Ishikawa (cell line): ENCODE results near the gene PACS1.

ENCODE experiments used
- CEBPB ChIP-seq: IDR thresholded peaks from 2 replicates; pipeline ENCODE4 v1.6.1; 2012
- CREB1 ChIP-seq: IDR thresholded peaks from 2 replicates; pipeline ENCODE4 v1.6.1; 2012; ENCODE audit warnings: low read depth
- EGR1 ChIP-seq: IDR thresholded peaks from 2 replicates; pipeline ENCODE4 v1.6.1; 2012
- EP300 ChIP-seq: IDR thresholded peaks from 2 replicates; pipeline ENCODE4 v1.6.1; 2012; ENCODE audit warnings: borderline replicate concordance
- FOXM1 ChIP-seq: IDR thresholded peaks from 2 replicates; pipeline ENCODE4 v1.6.1; 2012; ENCODE audit warnings: low read depth, borderline replicate concordance
- NFIC ChIP-seq: IDR thresholded peaks from 2 replicates; pipeline ENCODE4 v1.6.1; 2012
- RAD21 ChIP-seq: IDR thresholded peaks from 2 replicates; pipeline ENCODE4 v1.6.1; 2012; ENCODE audit warnings: low read depth
- TAF1 ChIP-seq: IDR thresholded peaks from 2 replicates; pipeline ENCODE4 v1.6.1; 2012; ENCODE audit warnings: low read depth, mild to moderate bottlenecking
- TCF12 ChIP-seq: IDR thresholded peaks from 2 replicates; pipeline ENCODE4 v1.6.1; 2012; ENCODE audit warnings: low read depth
- TEAD4 ChIP-seq: IDR thresholded peaks from 2 replicates; pipeline ENCODE4 v1.6.1; 2012
- YY1 ChIP-seq: IDR thresholded peaks from 2 replicates; pipeline ENCODE4 v1.6.1; 2012; ENCODE audit warnings: low read depth
- ZBTB7A ChIP-seq: IDR thresholded peaks from 2 replicates; pipeline ENCODE4 v1.6.1; 2012; ENCODE audit warnings: low read depth
- TF ChIP-seq, protein P1 (sequence below): IDR thresholded peaks from 2 replicates; pipeline ENCODE4 v1.6.1; 2012
- TF ChIP-seq, protein P2 (sequence below): IDR thresholded peaks from 2 replicates; pipeline ENCODE4 v1.6.1; 2012
- TF ChIP-seq, protein P3 (sequence below): IDR thresholded peaks from 2 replicates; pipeline ENCODE4 v1.6.1; 2012; ENCODE audit warnings: low read depth, mild to moderate bottlenecking

PACS1 gene

DNA sequence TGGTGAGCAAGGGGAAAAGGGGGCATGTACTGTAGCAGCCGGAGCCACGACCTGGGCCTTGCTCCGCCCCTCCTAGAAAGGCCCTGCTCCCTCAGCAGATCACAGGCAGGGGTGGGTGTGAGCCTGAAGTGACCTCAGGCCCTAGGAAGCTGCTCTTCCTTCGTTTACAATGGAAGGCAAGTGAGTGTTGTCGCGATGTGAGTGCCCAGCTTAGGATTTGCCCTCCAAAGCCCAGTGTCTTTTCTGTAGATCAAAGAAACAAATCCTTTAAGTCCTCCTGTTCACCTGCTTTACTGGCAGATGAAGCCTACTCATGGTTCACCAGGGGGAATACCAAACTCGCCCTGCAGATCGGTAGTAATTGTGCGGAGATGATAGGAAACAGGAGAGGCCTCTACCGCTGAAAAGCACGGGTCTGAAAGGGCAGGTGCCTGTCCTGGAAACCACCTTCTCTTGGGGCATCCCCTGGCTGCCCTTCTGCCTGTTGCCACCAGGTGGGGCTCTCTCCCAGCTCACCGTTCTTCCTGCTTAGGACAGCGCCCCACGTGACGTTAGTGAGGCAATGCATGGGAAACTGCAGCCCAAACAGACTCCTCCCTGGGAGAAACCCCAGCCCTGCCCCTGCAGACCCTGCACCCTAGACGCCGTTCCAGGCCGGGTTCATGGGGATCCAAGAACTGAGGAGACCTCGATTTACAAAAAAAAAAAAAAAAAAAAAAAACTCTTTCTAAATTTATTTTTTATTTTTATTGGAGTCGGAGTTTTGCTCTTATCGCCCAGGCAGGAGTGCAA is 152.5 kb downstream of the PACS1 start:
- TF ChIP-seq TCF12 (0 out of 2 replicates have a peak, but pooled peaks have one; percentile 14), FOXM1 (no peak), RAD21 (peak; percentile 92), CEBPB (peak; percentile 69), CREB1 (no peak)
- TF ChIP-seq, protein P1, sequence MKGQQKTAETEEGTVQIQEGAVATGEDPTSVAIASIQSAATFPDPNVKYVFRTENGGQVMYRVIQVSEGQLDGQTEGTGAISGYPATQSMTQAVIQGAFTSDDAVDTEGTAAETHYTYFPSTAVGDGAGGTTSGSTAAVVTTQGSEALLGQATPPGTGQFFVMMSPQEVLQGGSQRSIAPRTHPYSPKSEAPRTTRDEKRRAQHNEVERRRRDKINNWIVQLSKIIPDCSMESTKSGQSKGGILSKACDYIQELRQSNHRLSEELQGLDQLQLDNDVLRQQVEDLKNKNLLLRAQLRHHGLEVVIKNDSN = peak; percentile 96
- TF ChIP-seq, protein P2, sequence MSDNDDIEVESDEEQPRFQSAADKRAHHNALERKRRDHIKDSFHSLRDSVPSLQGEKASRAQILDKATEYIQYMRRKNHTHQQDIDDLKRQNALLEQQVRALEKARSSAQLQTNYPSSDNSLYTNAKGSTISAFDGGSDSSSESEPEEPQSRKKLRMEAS = peak; percentile 62

DNA sequence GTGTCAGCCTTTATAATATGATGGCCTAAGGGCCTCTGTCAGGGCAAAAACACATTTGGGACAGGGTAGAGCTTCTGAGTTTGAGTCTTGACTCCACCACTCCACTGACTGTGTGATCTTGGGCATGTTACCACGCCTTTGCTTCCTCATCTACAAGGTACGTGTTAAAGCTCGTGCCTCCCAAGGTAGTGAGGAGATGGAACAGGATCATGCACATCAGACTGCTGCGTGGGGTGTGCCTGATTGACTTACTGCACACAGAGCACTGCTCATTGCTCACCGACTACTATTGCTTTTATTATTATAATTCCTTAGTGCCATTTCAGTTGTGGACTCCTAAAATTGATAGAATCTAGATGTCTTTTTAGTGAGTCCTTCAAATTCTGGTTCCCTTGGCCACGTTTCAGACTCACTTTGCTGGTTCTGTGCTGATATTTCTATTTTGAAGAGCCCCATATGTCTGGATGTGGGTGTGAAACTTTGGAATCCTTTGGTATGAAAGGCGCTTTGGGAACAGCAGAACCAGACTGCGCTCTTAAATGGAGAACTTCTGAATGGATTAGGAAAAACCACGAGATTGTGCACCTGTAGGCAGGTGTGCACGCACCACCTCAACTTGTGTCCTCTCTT is 154.3 kb downstream of the PACS1 start:
- TF ChIP-seq ZBTB7A (no peak), TEAD4 (no peak), CREB1 (no peak), EP300 (no peak), TCF12 (no peak), CEBPB (no peak), TAF1 (no peak), YY1 (no peak), NFIC (no peak), EGR1 (no peak), FOXM1 (no peak)
- TF ChIP-seq, protein P1 = no peak
- TF ChIP-seq, protein P3, sequence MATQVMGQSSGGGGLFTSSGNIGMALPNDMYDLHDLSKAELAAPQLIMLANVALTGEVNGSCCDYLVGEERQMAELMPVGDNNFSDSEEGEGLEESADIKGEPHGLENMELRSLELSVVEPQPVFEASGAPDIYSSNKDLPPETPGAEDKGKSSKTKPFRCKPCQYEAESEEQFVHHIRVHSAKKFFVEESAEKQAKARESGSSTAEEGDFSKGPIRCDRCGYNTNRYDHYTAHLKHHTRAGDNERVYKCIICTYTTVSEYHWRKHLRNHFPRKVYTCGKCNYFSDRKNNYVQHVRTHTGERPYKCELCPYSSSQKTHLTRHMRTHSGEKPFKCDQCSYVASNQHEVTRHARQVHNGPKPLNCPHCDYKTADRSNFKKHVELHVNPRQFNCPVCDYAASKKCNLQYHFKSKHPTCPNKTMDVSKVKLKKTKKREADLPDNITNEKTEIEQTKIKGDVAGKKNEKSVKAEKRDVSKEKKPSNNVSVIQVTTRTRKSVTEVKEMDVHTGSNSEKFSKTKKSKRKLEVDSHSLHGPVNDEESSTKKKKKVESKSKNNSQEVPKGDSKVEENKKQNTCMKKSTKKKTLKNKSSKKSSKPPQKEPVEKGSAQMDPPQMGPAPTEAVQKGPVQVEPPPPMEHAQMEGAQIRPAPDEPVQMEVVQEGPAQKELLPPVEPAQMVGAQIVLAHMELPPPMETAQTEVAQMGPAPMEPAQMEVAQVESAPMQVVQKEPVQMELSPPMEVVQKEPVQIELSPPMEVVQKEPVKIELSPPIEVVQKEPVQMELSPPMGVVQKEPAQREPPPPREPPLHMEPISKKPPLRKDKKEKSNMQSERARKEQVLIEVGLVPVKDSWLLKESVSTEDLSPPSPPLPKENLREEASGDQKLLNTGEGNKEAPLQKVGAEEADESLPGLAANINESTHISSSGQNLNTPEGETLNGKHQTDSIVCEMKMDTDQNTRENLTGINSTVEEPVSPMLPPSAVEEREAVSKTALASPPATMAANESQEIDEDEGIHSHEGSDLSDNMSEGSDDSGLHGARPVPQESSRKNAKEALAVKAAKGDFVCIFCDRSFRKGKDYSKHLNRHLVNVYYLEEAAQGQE = no peak
- TF ChIP-seq, protein P2 = no peak

DNA sequence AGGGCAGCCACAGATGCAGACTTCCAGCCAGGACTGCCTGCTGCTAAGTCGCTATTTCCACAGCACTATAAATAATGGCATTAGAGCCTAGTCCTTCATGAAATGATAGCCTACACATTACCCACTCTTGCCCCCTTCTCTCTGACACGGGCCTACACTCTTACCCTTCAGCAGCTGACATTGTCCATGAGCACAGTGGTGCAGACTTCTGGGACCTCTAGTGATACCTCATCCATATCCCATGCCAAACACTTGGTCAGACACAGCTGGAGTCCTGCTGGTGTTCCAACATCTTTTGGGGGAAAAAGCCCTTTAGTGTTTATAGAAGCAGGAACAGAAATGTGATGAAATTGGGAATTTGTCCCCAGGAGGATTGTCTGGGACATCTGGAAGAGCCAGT is 155.0 kb downstream of the PACS1 start:
- TF ChIP-seq EP300 (no peak), FOXM1 (no peak), CREB1 (no peak), RAD21 (no peak), CEBPB (no peak), TCF12 (no peak), ZBTB7A (no peak), TAF1 (no peak), YY1 (no peak), EGR1 (no peak)
- TF ChIP-seq, protein P2 = no peak

DNA sequence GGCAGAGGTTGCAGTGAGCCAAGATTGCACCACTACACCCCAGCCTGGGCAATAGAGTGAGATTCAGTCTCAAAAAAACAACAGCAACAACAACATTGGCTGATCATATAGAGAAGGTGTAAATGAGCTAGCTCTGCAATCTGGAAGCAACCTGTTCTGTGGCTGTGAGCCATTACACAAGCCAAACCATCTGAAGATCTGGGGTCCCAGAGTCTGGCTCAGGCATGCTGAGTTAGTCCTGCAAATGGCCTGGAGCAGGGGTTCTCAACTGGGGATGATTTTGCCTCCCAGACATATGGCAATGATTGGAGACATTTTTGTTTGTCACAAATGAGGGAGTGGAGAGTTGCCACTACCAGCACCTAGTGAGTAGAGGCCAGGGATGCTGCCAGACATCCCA is 156.0 kb downstream of the PACS1 start:
- no peak for TF ChIP-seq NFIC
- TF ChIP-seq TEAD4 = no peak
- TF ChIP-seq, protein P1 = no peak

DNA sequence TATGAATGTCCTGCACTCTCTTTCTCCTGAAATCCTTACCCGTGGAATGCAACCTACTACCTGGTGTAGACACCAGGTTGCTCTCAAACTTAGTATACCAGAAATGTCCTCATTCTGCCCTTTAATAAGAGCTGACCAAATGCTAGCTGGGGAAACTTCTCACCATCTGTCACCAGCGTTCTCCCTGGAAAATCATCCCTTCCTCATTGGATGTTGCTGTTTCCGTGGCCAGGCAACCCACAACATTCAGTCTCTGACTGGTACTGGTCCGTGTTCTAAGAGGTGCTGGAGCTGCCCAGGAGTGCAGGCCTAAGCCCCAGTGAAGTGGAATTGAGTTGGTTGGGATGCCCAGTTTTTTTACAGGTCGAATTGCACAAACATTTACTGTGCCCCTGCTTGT is 157.6 kb downstream of the PACS1 start:
- TF ChIP-seq, protein P3 = no peak
- TF ChIP-seq CEBPB (no peak), CREB1 (no peak), EP300 (no peak), RAD21 (no peak), FOXM1 (no peak), TCF12 (no peak), TAF1 (no peak), ZBTB7A (no peak), NFIC (no peak), EGR1 (no peak), TEAD4 (no peak), YY1 (no peak)
- TF ChIP-seq, protein P2 = no peak
- TF ChIP-seq, protein P1 = no peak
